ENCODE data around the gene DNAAF1.
"Not testable (repeated sequence)": the region's sequence is repeated elsewhere in the genome, so short reads cannot be mapped to it uniquely, and the experiment has no call there.

The DNAAF1 gene

DNA sequence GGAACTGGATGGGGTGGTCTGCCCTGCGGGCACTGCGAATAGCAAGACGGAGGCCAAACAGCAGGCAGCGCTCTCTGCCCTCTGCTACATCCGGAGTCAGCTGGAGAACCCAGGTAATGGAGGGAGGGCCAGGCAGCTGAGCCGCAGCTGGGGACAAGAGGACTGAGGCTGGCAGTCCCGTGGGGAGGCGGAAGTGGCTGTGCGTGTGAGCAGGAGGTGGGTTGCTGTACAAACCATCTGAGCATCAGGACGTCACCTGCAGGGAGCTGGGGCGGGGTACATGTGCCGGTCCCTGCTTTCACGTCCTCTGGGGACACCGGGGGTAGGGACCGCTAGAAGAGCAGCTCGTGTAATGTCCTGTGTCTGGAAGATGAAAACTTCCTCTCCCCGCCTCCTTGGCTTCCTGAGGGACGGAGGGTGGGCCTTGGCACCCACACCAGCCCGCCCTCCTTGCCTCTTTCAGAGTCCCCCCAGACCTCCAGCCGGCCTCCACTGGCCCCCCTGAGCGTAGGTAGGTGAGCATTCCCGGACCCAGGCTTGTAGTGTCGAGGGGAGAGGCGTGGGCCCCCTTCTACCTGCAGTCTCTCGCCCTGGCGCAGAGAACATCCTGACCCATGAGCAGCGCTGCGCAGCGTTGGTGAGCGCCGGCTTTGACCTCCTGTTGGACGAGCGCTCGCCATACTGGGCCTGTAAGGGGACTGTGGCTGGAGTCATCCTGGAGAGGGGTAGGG lies 49.5 kb downstream of the DNAAF1 start:
- Histone ChIP-seq H3K27me3 (ENCODE audit: control insufficient read depth, insufficient read depth, low read length) (no peaks in the 10 kb centered on the region), H3K4me3 (ENCODE audit: low read depth, low read length) (no peak overlapping the region), H3K4me1 (ENCODE audit: control insufficient read depth, insufficient read depth, low read length) (no peaks in the 10 kb centered on the region)

DNA sequence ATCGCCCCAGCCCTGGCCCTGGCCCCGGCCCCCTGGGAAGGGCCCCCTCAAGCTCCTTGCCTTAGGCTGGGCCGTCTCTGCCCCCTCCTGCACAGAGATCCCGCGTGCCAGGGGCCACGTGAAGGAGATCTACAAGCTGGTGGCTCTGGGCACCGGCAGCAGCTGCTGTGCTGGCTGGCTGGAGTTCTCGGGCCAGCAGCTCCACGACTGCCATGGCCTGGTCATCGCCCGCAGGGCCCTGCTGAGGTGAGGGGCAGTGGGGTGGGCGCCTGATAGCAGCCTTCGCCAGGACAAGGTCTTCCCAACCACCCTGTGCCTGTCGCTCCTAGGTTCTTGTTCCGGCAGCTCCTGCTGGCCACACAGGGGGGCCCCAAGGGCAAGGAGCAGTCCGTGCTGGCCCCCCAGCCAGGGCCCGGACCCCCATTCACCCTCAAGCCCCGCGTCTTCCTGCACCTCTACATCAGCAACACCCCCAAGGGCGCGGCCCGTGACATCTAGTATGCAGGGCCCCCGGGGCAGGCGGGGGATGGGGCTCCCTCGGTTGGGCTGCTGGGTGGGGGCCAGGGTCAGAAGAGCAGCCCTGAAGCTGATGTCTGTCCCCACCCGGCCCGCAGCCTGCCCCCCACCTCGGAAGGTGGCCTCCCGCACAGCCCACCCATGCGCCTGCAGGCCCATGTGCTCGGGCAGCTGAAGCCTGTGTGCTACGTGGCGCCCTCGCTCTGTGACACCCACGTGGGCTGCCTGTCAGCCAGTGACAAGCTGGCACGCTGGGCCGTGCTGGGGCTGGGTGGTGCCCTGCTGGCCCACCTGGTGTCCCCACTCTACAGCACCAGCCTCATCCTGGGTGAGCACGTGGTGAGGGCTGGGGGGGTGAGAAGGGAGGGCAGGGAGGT lies 50.3 kb downstream of the DNAAF1 start:
- Histone ChIP-seq H3K36me3 (ENCODE audit: control insufficient read depth, insufficient read depth, low read length) (no peaks in the 10 kb centered on the region), H3K9ac (ENCODE audit: low read depth, low read length) (no peak overlapping the region), H3K27me3 (ENCODE audit: control insufficient read depth, insufficient read depth, low read length) (no peaks in the 10 kb centered on the region), H3K4me1 (ENCODE audit: control insufficient read depth, insufficient read depth, low read length) (no peaks in the 10 kb centered on the region), H3K4me3 (ENCODE audit: low read depth, low read length) (no peak overlapping the region), H3K9me3 (ENCODE audit: control insufficient read depth, insufficient read depth, low read length) (no peaks in the 10 kb centered on the region)

More for the DNA sequence above, 49.5 kb downstream of the DNAAF1 start:
- Histone ChIP-seq H3K9ac (ENCODE audit: low read depth, low read length) (no peak overlapping the region), H3K36me3 (ENCODE audit: control insufficient read depth, insufficient read depth, low read length) (no peaks in the 10 kb centered on the region), H3K9me3 (ENCODE audit: control insufficient read depth, insufficient read depth, low read length) (no peaks in the 10 kb centered on the region)

DNA sequence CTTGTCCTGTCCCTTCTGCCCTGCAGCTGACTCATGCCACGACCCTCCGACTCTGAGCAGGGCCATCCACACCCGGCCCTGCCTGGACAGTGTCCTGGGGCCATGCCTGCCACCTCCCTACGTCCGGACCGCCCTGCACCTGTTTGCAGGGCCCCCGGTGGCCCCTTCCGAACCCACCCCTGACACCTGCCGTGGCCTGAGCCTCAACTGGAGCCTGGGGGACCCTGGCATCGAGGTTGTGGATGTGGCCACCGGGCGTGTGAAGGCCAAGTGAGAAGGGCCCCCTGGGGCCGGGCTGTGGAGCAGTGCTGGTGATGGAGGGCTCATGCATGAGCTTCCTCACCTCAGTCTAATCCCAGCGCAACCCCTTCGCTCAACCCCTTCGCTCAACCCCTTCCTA lies 51.0 kb downstream of the DNAAF1 start:
- no peak overlapping the region for H3K9ac ChIP-seq (ENCODE audit: low read depth, low read length)
- no peak overlapping the region for H3K4me3 ChIP-seq (ENCODE audit: low read depth, low read length)
- no peaks in the 10 kb centered on the region for H3K9me3 ChIP-seq (ENCODE audit: control insufficient read depth, insufficient read depth, low read length)
- H3K27me3 ChIP-seq (ENCODE audit: control insufficient read depth, insufficient read depth, low read length), result no peaks in the 10 kb centered on the region
- H3K4me1 ChIP-seq (ENCODE audit: control insufficient read depth, insufficient read depth, low read length), result no peaks in the 10 kb centered on the region
- no peaks in the 10 kb centered on the region for H3K36me3 ChIP-seq (ENCODE audit: control insufficient read depth, insufficient read depth, low read length)

DNA sequence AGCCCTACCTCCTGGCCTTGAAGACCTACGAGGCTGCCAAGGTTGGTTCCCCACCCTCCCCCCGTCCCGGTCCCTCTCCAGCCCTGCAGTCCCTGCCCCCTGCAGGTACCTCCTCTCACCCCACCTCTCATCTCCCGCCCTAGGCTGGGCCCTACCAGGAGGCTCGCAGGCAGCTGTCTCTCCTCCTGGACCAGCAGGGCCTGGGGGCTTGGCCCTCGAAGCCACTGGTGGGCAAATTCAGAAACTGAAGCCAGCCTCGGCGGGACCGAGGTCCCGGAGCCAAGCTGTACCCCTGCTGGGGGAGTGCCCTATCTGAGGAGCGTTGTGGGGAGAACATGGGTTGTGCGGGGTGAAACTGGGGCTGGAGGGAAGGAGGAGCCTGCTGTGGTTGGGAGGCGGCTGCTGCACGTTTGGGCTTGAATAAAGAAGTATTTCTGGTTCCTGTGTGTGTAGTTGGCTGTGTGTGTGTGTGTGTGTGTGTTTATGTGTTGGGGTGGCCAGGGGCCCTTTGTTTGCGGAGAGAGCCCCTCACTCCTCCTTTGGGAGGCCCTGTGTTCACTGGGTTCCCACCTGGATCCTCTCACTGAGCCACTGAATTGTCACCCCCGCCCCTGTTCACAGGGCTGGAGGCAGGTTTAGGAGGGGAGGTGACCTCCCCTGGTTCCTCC lies 51.8 kb downstream of the DNAAF1 start:
- no peak overlapping the region for H3K4me3 ChIP-seq (ENCODE audit: low read depth, low read length)
- no peak overlapping the region for H3K9ac ChIP-seq (ENCODE audit: low read depth, low read length)
- no peaks in the 10 kb centered on the region for H3K27me3 ChIP-seq (ENCODE audit: control insufficient read depth, insufficient read depth, low read length)
- no peaks in the 10 kb centered on the region for H3K36me3 ChIP-seq (ENCODE audit: control insufficient read depth, insufficient read depth, low read length)
- no peaks in the 10 kb centered on the region for H3K9me3 ChIP-seq (ENCODE audit: control insufficient read depth, insufficient read depth, low read length)
- H3K4me1 ChIP-seq (ENCODE audit: control insufficient read depth, insufficient read depth, low read length), result no peaks in the 10 kb centered on the region

DNA sequence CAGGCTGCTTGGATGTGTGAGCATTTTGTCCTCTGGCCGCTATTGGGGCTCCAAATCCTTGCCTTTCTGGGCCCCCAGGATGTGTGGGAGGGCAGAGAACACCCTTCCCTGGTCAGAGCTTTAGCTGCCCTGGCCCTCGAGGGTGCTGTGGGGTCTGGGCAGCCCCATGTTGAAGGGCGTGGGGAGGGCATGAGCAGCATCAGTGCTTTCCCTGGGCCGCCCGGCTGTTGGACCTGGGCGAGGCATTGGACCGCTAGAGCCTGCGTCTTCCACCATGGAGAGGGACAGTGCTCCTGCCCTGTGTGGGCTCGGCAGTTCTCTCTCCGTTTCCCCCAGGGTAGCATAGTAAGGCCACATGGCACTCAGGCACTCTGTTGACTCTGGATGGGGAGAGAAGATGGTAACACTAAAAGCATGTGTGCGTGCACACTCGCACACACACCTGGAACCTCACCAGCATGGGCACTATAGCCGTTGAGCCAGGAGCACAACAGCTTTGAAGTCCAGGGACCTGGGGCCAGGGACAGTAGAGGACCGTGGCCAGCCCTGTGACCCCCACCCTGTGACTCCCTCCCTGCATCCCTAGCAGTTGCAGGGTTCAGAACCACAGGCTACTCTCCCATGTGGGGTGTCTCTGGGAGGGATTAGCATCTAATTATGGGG lies 52.5 kb downstream of the DNAAF1 start:
- no peak overlapping the region for H3K4me3 ChIP-seq (ENCODE audit: low read depth, low read length)
- no peak overlapping the region for H3K9ac ChIP-seq (ENCODE audit: low read depth, low read length)
- H3K4me1 ChIP-seq (ENCODE audit: control insufficient read depth, insufficient read depth, low read length), result no peaks in the 10 kb centered on the region
- H3K27me3 ChIP-seq (ENCODE audit: control insufficient read depth, insufficient read depth, low read length), result no peaks in the 10 kb centered on the region
- no peaks in the 10 kb centered on the region for H3K36me3 ChIP-seq (ENCODE audit: control insufficient read depth, insufficient read depth, low read length)
- H3K9me3 ChIP-seq (ENCODE audit: control insufficient read depth, insufficient read depth, low read length), result no peaks in the 10 kb centered on the region

DNA sequence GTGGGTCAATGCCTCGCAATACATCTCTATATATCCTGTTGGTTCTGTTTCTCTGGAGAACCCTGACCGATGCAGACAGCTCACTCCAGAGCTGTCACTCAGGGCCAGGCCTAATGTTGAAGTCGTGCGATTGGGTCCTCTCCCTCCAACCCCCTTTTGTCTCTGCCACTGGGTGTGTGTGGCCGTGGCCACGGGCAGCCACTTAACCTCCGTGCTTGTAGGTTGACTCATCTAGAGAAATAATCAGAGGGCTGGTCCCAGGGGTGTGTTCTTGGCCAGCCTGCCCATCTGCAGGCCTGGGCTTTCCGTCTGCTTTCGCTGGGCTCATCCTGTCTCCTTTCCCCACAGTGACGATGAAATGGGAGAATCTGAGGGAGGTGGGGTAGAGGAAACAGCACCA lies 53.3 kb downstream of the DNAAF1 start:
- H3K4me1 ChIP-seq (ENCODE audit: control insufficient read depth, insufficient read depth, low read length), result no peaks in the 10 kb centered on the region

DNA sequence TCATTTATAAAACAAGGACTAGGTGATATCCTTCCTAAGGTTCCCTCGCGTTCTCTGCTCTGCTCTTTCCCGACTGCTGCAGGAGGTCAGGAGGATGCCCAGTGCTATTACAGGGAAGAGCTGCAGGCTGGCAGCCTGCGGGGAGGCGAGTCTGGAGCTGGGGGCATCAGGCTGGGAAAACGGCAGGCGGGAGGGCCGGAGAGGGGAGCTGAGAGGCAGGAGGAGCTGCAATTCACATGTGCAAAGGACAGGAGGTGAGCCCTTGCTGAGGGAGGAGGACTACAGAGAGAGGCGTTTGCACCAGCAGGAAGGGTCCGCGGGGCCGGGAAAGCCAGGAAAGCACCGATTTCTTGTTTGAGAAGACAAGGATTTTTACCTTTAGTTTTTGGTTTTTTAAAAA lies 54.0 kb downstream of the DNAAF1 start:
- no peak overlapping the region for H3K4me3 ChIP-seq (ENCODE audit: low read depth, low read length)
- H3K9ac ChIP-seq (ENCODE audit: low read depth, low read length), result no peak overlapping the region
- H3K9me3 ChIP-seq (ENCODE audit: control insufficient read depth, insufficient read depth, low read length), result no peaks in the 10 kb centered on the region
- H3K27me3 ChIP-seq (ENCODE audit: control insufficient read depth, insufficient read depth, low read length), result no peaks in the 10 kb centered on the region
- H3K36me3 ChIP-seq (ENCODE audit: control insufficient read depth, insufficient read depth, low read length), result no peaks in the 10 kb centered on the region
- no peaks in the 10 kb centered on the region for H3K4me1 ChIP-seq (ENCODE audit: control insufficient read depth, insufficient read depth, low read length)

More for the DNA sequence above, 53.3 kb downstream of the DNAAF1 start:
- Histone ChIP-seq H3K27me3 (ENCODE audit: control insufficient read depth, insufficient read depth, low read length) (no peaks in the 10 kb centered on the region), H3K9me3 (ENCODE audit: control insufficient read depth, insufficient read depth, low read length) (no peaks in the 10 kb centered on the region), H3K36me3 (ENCODE audit: control insufficient read depth, insufficient read depth, low read length) (no peaks in the 10 kb centered on the region), H3K4me3 (ENCODE audit: low read depth, low read length) (no peak overlapping the region), H3K9ac (ENCODE audit: low read depth, low read length) (no peak overlapping the region)

DNA sequence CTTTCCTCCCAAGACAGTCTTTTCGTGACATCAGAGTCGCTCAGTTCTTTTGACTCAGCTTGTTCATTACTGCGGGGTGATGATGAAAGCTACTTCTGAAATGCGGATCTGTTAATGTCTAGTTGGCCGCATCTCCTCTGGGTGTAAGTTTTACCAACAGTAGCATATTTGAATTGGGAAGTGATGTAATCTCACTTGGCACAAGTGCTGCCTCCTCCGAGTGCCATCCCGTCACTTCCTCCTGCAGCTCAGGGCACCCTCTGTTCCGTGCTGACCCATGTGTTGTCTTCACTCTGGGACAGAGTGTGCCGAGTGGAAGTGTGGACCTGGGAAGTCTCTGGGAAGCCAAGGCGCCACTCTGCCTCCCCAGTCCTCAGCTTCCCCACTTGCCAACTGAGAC lies 54.8 kb downstream of the DNAAF1 start:
- Histone ChIP-seq H3K4me3 (ENCODE audit: low read depth, low read length) (no peak overlapping the region), H3K9ac (ENCODE audit: low read depth, low read length) (no peak overlapping the region), H3K4me1 (ENCODE audit: control insufficient read depth, insufficient read depth, low read length) (no peaks in the 10 kb centered on the region), H3K9me3 (ENCODE audit: control insufficient read depth, insufficient read depth, low read length) (no peaks in the 10 kb centered on the region), H3K36me3 (ENCODE audit: control insufficient read depth, insufficient read depth, low read length) (no peaks in the 10 kb centered on the region), H3K27me3 (ENCODE audit: control insufficient read depth, insufficient read depth, low read length) (no peaks in the 10 kb centered on the region)

DNA sequence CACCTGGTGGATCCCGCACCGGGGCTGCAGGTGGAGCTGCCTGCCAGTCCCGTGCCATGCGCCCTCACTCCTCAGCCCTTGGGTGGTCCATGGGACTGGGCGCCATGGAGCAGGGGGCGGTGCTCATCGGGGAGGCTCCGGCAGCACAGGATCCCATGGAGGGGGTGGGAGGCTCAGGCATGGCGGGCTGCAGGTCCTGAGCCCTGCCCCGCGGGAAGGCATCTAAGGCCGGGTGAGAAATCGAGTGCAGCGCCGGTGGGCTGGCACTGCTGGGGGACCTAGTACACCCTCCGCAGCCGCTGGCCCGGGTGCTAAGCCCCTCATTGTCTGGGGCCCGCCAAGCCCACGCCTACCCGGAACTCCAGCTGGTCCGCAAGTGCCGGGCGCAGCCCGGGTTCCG lies 59.4 kb downstream of the DNAAF1 start:
- not testable (repeated sequence) for H3K9ac ChIP-seq (ENCODE audit: low read depth, low read length); H3K27me3 ChIP-seq (ENCODE audit: control insufficient read depth, insufficient read depth, low read length); H3K4me1 ChIP-seq (ENCODE audit: control insufficient read depth, insufficient read depth, low read length); H3K9me3 ChIP-seq (ENCODE audit: control insufficient read depth, insufficient read depth, low read length); H3K36me3 ChIP-seq (ENCODE audit: control insufficient read depth, insufficient read depth, low read length); H3K4me3 ChIP-seq (ENCODE audit: low read depth, low read length)

DNA sequence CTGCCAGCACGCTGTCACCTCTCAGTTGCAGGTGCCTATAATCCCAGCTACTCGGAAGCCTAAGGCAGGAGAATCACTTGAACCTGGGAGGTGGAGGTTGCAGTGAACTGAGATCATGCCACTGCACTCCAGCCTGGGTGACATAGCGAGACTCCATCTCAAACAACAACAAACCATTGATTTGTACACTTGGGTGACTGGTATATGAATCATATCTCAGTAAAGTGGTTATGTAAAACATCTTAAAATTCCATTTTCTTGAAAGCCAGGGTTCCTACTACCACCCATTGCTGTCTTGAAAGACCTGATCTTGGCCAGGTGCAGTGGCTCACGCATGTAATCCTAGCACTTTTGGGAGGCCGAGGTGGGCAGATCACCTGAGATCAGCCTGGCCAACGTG lies 60.0 kb downstream of the DNAAF1 start:
- H3K9ac ChIP-seq (ENCODE audit: low read depth, low read length); H3K4me1 ChIP-seq (ENCODE audit: control insufficient read depth, insufficient read depth, low read length): not testable (repeated sequence)

DNA sequence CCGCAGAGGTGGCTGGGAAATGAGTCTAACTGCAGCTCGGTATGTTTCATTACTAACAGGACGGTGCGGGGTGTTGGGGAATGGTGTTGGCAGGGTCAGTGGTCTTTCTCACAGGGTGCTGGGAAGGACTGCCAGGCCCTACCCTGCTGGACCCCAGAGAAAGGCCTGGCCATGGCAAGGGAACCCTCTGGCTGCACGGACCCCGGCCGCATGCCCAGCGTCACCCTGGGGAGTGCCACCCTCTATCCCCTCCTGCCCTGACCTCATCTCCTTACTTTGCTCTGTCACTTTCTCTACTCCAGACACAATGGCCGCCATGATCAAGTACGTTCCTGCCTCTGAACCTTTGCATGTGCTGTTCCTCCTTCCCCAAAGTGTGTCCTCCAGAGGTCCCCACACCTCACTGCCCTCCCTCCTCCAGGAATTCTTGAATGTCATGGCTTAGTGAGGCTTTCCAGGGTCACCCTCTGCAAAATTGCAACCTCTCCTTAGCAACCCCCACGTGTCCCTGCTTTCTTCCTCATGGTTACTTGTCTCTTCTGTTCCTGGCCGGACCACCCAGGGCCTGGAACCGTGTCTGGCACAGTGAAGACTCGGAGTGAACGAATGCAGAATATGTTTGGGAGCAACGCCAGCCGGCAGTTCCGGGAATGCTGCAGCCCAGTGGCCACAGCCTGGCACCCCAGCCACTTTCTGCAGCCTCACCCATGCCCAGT lies 61.0 kb downstream of the DNAAF1 start:
- no peak overlapping the region for H3K9ac ChIP-seq (ENCODE audit: low read depth, low read length)
- H3K9me3 ChIP-seq (ENCODE audit: control insufficient read depth, insufficient read depth, low read length), result no peaks in the 10 kb centered on the region
- no peaks in the 10 kb centered on the region for H3K4me1 ChIP-seq (ENCODE audit: control insufficient read depth, insufficient read depth, low read length)
- H3K27me3 ChIP-seq (ENCODE audit: control insufficient read depth, insufficient read depth, low read length), result no peaks in the 10 kb centered on the region
- no peaks in the 10 kb centered on the region for H3K36me3 ChIP-seq (ENCODE audit: control insufficient read depth, insufficient read depth, low read length)
- no peak overlapping the region for H3K4me3 ChIP-seq (ENCODE audit: low read depth, low read length)

More for the DNA sequence above, 60.0 kb downstream of the DNAAF1 start:
- not testable (repeated sequence) for H3K27me3 ChIP-seq (ENCODE audit: control insufficient read depth, insufficient read depth, low read length); H3K9me3 ChIP-seq (ENCODE audit: control insufficient read depth, insufficient read depth, low read length); H3K4me3 ChIP-seq (ENCODE audit: low read depth, low read length); H3K36me3 ChIP-seq (ENCODE audit: control insufficient read depth, insufficient read depth, low read length)

Measured in iPS-15b (cell line).